HG03196 (cell line): ENCODE results near the gene RIIAD1.

Source experiments
- ATAC-seq: cut with Tn5 transposase; IDR thresholded peaks from one replicate; pipeline ENCODE4 v1.9.1; 2021; ENCODE audit not compliant: unreplicated experiment

Gene RIIAD1

DNA sequence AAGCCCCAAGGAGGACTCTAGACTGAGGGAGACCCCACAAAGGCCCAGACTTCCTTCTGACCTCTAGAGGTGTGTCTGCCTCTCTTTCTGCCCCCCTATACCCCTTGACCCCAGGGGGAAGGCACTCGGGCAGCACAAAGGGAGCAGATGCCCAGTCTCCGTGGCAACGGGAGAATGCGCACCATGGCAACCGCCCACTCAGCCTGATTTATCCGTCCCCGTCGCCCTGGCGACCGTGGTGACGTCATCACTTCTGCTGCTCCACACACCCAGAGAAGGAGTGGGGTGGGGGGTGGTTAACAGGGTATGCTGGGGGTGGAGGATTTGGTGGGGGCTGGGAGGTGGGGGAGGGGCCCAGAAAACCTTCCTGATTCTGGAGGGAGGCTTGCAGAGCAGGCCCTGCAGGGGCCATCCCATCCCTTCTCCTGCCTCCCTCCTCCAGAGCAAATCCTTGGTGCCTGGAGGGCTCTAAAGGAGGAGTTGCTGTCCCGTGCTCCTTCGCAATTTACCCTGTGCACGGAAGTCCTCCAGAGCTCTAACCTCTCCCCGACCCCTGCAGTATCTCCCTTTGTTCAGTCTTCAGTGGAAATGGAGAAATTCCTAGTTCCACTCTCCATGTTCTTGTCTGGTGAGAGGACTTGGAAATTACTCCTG lies 11.0 kb upstream of the RIIAD1 start:
- no peak for ATAC-seq

DNA sequence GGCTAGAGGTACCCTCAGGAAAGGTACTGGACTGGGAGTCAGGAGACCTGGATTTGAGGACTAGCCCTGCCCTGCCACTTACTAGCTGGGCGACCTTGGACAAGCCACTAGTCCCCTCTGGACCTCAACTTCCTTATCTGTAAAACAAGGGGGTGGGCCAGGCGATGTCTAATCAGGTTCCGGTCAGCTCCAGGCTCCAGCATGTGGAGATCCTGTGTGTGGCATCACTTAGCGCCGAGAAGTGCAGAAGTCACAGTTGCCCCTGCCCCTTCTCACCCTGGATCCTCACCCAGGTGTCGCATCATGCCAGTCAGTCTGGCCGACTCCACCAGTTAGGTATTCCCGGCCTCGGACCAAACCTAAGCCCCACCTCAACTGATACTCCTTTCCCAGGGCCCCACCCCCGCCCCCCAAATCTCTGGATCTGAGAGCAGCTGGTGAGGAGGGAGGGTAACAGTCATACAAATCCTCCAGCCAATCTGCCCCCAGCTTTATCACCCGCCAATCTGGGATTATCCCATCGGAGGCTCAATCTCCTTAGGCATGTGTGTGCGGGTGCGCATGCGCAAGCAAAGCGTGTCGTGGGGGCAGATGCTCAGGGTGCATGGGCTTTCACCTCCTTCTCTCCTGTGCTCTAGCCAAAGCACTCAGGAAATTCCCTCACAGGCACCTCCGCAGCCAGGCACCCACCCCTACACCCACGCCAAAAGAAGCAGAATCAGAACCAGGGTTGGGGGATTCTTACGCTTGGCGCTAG lies 10.1 kb upstream of the RIIAD1 start:
- ATAC-seq, result no peak

- no peak for ATAC-seq
Observed at GRCh38 chr1:151711951-151712350, 9.4 kb upstream of the RIIAD1 start.

DNA sequence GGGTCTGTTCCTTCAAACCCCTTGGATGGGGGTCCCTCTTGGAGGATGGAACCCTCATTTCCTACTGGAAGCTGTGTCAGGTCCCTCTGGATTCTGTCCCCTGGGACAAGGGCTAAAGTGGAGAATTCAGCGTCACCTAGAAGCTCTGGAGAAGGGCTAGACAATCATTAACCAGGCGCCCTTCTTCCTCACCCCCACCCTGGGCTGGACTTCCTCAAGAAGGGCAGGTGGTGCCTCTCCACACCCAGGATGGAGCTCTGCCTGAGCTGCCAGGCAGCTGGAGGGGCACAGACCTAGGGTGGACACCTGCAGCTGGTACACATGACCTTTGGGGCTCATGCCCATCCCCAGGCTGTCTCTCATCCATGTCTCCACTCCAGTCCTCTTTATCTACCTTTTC lies 8.3 kb upstream of the RIIAD1 start:
- no peak for ATAC-seq

DNA sequence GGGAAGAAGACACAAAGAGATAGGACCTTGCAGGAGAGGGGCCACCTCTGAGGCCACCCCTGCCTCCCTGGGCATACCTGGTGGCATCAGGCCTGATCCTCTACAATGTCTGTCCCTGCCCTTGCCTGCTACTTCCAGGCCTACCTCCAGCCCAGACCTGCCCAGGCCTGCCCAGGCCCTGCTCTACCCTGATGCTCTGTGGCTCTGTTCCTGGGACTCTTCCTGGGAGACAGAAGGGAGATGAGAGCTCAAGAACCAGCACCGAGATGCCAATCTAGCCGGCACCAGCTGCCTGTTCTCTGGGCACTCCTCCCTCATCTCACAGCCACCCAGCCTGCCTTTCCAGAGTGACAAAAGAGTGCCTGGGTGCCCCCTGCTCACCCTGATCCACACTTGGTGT lies 7.4 kb upstream of the RIIAD1 start:
- ATAC-seq, result no peak

DNA sequence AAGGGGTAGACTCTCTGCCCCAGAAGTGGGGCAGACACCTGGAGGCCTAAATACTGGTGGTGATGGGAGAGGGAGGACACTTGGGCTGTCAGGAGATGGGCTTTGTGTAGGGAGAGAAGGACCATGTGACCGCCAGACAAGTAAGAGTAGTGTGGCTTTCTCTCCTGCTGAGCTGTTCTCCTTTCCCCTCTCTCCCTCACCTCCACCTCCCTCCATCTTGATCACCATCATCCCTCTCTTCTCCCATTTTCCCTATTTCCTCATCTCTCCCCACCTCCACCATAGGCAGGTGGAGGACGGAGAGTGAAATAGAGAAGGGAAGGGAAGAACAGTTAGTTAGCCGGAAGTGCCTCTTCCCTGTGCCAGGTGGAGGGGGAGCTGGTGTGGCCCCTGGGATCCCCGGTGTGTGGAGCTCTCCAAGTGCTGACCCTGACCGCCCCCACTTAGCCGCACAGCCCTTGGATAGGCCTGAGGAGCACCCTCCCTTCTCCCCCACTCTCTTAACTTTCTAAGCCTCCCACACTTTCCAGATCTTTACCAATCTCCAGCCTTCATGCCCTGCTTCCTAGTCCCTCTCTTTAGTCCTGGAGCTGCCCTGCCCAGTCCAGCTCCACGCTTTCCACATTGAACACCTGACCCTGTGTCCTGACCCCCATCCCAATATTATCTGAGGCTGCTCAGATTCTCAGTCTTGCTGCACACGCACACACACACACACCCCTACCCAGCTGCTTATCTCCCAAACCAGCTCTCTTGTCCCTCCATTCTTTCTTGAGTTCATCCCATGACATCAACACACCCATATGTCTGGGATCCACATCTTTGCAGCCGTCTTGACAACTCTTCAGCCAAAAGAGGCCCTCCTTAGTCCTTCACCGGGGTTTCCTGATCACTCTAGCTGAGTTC lies 6.2 kb upstream of the RIIAD1 start:
- no peak for ATAC-seq

DNA sequence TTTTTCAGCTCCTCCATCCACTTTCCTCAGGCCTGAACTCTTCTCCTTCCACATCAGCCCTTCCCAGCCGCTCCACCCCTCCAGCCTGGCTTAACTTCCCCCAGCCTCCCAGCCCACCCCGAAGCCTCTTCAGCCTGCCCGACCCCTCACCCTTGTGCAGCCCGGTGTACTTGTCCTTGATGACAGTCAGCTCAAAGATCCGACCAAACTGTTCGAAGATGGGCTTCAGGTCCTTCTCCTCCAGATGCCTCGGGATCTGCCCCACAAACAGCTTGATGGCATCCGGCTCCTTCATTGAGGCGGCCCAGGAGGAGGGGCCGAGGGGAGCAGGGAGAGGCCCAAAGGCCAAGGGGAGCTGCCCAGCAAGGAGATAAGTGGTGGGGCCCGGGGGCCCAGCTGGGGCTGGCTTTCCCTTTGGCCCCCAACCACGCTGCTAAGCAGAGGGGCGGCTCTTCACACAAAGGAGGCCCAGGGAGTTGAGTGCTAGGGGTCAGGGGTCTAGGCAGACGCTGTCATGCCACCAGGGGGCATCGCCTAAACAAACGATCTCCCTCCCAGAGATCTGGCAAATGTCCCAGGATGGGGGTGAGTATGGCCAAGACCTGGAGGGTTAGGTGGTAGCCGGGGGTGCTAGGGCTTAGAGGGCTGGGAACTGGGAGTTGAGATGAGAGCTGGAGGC lies 5.5 kb upstream of the RIIAD1 start:
- no peak for ATAC-seq

DNA sequence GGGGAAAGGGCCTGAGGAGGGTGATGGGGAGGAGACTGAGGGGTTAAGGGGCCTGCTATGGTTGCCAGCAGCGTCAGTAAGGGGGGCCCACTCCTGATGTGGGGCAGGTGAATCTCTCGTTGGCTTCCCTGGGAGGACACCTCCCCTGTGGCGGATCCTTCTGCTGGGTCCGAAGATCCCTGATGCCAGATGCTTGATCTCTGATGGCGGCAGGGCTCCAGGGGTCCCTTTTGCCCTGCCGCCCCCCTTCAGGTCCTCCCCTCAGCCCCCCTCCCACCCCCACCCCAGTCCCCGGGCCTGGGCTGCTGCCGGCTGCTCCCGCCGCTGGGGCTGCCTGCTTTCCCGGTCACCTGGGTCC lies 4.9 kb upstream of the RIIAD1 start:
- ATAC-seq, result no peak

- ATAC-seq, result no peak
Observed at GRCh38 chr1:151716771-151717631, 4.3 kb upstream of the RIIAD1 start, which contains the start of gene CELF3. Gene CELF3, minus strand, starts transcription at chr1:151716803. Its CDS starts 783 bp downstream, at chr1:151716020.

GRCh38 chr1:151718011-151718431 lies 3.3 kb upstream of the RIIAD1 start:
- ATAC-seq, result no peak

DNA sequence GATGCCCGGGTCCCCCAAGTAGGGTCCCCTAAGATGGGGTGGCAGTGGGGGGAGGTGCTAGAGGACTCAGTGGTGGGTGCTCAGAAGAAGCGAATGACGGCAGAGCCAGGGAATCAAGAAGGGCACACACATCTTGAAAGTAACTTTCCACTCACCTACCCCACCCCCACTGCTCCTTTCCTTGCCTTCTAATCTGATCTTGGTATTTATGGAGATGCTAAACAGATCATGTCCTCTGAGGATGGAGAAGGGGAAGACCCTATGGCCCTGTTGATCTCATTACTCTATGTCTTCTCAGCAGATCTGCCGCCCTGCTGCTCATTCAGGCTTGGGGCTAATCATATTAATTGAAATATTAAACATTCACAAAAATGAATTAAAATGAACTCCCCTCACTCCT lies 2.7 kb upstream of the RIIAD1 start:
- ATAC-seq, result no peak

GRCh38 chr1:151720125-151720524 lies 1.2 kb upstream of the RIIAD1 start:
- ATAC-seq, result no peak

DNA sequence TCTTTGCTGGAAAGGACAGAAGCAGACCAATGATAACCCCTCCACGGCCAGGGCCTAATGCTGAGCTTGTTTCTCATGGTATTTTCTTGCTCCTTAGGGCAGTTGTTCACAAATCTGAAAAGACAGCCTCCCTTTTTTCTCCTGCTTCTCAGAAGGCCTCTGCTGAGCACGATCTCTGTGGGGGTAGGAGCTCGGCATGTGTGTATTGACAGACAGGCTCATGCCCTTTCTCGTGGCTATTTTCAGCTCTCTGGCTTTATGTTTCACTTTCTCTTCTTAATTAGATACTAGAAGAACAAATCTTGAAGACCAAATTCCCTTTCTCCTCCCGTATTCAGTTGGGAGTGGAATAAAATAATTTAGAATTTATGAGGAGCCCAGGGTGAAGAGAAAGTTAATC lies 768 bp upstream of the RIIAD1 start:
- no peak for ATAC-seq

DNA sequence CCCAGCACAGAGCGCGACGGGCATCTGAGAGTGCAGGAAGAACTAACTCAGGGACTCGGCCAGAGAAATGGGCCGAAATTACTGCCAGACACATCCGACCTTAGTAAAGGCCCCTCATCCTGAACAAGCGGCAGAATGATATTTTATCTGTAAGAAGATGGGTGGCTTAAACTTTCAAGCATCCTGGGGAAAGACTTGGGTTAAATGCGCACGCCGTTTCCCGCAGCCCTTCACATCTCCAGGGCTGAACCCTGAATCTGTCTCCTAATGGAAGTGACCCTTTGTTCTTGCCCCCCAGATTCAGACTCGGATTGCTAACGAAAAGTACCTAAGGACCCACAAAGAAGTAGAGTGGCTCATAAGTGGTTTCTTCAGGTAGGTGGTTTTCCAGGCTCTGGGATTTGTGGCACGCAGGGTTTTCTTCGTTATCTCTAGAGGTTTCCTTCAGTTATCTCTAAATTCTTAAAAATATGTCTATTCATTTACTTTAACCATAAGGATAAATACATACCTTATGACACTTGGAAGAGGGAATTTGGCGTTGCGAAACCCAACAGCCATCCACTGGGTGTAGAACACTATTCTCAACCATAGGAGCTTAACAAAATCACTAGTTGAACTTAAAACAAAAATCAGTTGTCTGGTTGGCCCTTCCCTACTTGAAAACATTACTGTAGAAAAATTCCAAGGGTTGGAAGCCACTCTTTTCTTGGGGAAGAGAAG lies 627 bp downstream of the RIIAD1 start:
- ATAC-seq, result no peak

DNA sequence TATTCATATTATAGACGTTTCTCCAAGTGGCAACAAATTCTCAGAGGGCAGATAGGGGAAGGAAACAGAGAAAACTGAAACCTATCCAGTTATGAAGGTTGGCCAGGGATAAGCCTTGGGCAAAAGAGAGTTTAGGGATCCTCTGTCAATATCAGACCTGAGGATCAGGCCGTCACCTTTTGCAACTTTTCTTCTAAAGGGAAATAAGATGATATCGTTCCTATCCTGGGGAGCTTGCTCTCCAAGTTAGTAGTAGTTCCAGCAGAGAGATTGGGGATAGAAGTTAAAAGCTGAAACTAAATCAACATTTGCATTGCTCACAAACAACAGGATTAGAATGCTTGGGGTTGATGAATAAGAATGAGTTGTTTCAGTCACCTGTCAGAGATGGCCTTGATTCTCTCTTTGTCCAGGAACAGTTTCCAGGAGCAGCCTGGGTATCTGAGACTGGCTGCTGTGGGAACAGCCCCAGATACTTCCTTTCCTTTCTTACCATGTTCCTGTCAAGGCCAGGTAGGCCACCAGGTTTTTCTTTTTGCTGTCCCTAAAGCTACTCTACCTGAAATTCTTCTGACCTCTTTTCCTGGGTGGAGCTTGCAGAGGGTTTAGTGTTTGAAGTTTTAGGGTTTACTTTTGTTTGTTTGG lies 2.5 kb downstream of the RIIAD1 start:
- no peak for ATAC-seq

- ATAC-seq, result no peak
Observed at GRCh38 chr1:151728151-151729054, 7.1 kb downstream of the RIIAD1 start.

- no peak for ATAC-seq
Observed at GRCh38 chr1:151729157-151729965, 8.0 kb downstream of the RIIAD1 start.
